CD4-positive, alpha-beta T cell treated with Interleukin-17A for 1 hour (primary cell): ENCODE results near the gene CDKN2AIPNL.
A peak's percentile ranks its signal among the peaks of the same experiment; 100 is the strongest.
"Not testable (repeated sequence)": the region's sequence is repeated elsewhere in the genome, so short reads cannot be mapped to it uniquely, and the experiment has no call there.

Experiments used
- DNase-seq: peaks from one replicate; pipeline ENCODE4 v3.0.0-alpha.2; 2020

CDKN2AIPNL gene

GRCh38 chr5:134437847-134438581 lies 26.3 kb upstream of the CDKN2AIPNL start:
- DNase-seq, result no peak

DNA sequence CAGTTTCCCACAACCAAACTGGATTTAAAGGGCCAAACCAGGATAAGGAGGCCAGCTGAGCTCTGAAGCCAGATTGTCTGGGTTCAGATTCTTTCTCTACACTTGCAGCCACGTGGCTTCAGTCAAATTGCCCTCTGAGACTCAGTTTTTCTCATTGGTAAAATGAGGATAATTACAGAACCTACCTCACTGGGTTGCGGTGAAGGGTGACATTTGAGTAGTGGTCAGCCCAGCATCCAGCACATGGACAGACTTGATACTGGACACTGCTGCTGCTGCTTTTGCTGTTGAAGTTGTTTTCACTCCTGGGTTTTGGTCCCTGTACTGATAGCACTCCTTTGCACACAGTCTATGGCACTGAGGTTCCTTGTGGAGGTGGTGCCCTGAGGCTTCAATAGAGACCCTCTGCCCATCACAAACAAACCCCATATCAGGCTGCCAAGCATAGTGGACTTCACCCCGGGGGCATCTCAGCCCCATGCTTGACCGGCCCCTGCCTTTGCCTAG lies 25.7 kb upstream of the CDKN2AIPNL start:
- DNase-seq, result no peak

DNA sequence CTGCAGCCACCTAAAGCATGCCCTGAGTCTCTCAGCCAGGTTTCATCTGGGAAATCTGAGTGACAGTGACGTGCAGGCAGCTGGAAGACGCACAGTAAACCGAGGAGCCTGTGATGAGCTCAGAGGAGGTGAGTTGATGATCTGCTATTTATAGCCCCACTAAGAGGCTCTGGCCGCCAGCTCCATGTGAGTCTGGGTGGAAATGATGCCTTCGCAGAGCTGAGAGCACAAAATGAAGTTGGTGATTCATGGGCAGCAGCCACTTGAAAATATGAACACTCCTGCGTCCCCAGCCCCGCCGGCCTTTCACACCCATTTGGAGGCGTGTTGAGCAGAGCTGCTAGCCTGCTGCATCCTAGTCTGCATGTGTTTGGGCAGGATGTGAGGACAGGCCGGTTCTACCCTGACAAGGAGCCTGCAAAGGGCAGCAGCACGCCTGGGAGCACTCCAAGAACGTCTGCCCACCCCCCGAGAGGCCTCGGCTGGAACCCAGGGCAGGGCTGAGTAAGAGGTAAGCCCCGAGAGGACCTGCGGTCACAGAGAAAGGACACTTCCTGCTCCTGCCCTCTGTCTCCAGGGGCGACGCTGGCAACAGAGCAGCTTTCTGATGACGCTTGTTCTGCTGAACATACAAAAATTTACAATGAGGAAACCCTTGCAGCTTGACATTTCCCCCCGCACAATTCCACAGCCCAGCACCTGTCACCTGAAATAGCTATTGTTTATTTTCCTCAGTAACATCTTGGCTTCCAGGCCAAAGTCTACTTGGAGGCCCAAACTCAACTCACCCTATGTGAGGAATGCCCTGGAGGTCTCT lies 25.1 kb upstream of the CDKN2AIPNL start:
- peak; percentile 73 for DNase-seq

DNA sequence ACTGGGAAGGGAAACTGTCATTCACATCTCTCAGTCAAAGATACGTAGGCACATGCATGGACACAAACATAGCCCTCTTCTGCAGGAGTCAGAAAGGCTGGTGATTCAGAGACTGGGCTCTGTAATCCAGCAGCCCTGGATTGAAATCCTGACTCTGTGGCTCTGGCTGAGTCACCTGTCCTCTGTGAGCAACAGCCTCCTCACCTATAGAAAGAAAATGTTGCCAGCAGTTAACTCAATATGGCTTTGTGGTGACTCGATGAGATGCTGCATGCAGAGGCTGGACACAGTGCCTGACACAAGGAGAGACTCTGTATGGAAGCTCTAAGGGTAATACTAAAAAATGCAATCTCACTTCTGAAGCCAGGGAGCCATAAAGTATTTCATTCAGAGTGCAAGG lies 23.9 kb upstream of the CDKN2AIPNL start:
- no peak for DNase-seq

- no peak for DNase-seq
These were observed 21.1 kb upstream of the CDKN2AIPNL start for GRCh38 chr5:134432677-134433359.

DNA sequence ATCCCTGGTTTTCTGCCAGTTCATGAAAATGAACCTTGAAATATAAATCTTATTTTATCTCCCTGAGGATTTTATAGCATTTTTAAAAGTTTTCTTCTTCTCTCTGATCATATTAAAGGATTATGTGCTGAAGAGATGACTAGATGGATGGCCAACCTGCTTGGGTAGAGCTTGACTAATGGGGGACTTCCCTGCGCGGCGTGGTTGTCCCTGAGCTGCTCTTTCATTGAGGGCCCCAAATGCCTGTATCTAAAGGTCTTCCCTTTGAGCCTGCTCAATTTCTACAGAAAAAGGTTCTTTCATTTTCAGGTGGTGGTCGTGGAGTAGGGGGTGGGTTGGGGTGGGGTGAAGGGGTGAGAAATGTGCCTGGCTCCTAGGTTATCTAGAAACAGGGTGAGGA lies 20.5 kb upstream of the CDKN2AIPNL start:
- no peak for DNase-seq

DNA sequence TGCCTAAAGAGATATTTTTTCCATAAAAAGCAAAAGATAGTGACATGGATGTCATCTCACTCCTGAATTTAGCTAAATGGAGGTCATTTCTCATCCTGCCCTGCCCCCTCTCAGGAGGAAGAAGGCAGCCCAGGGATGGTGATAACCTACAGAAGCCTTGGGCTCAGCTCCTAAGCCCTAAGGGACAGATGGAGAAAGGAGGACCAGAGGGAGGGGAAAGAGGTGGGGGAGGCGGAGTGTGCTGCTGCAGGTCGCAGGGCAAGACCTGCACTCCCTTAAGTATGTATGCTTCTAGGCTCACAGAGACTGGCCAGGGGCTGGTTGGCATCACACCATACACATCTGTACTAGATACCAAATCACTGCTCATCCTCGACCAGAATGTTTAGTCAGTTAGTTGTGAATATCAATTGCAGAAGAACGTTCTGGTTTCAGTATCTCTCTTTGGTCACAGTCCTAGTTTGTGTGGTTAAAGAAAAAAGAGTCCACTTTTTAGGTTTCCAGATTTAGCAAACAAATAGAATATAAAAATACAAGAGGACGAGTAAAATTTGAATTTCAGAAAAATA lies 18.4 kb upstream of the CDKN2AIPNL start:
- no peak for DNase-seq

- no peak for DNase-seq
These were observed 15.9 kb upstream of the CDKN2AIPNL start for GRCh38 chr5:134427540-134428041.

DNA sequence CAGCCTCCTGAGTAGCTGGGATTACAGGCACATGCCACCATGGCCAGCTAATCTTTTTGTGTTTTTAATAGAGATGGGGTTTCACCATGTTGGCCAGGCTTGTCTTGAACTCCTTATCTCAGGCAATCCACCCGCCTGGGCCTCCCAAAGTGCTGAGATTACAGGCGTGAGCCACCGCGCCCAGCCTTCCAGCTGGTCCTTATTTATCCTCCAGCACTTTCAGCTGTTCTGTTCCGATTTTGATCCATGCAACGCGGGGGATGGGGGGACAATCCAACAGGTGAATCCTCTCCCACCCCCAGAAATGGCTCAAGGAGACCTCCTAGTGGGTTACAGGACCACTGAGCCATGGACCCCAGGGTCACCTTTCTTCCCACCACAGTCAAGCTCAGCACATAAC lies 14.7 kb upstream of the CDKN2AIPNL start:
- no peak for DNase-seq

GRCh38 chr5:134423376-134423775 lies 11.7 kb upstream of the CDKN2AIPNL start:
- no peak for DNase-seq

DNA sequence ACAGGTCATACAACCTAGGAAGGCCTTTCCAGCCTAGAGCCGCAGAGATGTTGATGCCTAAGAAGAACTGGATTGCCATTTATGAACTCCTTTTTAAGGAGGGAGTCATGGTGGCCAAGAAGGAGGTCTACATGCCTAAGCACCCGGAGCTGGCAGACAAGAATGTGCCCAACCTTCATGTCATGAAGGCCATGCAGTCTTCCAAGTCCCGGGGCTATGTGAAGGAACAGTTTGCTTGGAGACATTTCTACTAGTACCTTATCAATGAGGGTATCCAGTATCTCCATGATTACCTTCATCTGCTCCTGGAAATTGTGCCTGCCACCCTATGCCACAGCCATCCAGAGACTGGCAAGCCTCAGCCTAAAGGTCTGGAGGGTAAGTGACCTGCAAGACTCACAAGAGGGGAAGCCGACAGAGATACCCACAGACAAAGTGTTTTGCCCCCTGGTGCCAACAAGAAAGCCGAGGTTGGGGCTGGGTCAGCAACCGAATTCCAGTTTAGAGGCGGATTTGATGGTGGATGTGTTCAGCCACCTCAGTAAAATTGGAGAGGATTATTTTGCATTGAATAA lies 11.2 kb upstream of the CDKN2AIPNL start:
- DNase-seq, result no peak

DNA sequence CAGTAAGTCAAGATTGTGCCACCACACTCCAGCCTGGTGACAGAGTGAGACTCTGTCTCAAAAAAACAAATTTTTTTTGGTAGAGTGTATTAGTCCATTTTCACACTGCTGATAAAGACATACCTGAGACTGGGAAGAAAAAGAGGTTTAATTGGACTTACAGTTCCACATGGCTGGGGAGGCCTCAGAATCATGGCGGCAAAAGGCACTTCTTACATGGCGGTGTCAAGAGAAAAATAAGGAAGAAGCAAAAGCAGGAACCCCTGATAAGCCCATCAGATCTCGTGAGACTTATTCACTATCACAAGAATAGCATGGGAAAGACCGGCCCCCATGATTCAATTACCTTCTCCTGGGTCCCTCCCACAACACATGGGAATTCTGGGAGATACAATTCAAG lies 9.4 kb upstream of the CDKN2AIPNL start:
- not testable (repeated sequence) for DNase-seq

GRCh38 chr5:134420343-134420742 lies 8.7 kb upstream of the CDKN2AIPNL start:
- DNase-seq, result no peak

- no peak for DNase-seq
These were observed 7.3 kb upstream of the CDKN2AIPNL start for GRCh38 chr5:134418958-134419357.

DNA sequence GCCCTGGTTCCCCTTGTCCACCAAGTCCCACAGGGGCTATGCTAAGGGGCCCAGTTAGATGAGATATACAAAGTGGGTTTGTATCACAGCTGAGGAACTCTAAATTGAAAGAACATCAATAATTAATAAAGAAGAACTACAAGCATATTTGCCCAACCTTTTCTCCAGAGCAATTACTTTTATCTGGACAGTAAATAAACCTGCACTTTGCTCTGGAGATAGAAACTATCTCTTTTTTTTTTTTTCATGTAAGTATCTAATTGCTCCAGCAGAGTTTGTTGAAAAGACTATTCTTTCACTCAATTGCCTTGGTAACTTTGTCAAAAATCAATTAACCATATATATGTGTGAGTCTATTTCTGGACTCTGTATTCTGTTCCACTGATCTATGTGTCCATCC lies 6.0 kb upstream of the CDKN2AIPNL start:
- DNase-seq, result no peak

GRCh38 chr5:134413046-134413445 lies 1.4 kb upstream of the CDKN2AIPNL start:
- no peak for DNase-seq

- no peak for DNase-seq
These were observed 494 bp downstream of the CDKN2AIPNL start for GRCh38 chr5:134411228-134411545.

GRCh38 chr5:134410822-134411221 lies 859 bp downstream of the CDKN2AIPNL start:
- no peak for DNase-seq

DNA sequence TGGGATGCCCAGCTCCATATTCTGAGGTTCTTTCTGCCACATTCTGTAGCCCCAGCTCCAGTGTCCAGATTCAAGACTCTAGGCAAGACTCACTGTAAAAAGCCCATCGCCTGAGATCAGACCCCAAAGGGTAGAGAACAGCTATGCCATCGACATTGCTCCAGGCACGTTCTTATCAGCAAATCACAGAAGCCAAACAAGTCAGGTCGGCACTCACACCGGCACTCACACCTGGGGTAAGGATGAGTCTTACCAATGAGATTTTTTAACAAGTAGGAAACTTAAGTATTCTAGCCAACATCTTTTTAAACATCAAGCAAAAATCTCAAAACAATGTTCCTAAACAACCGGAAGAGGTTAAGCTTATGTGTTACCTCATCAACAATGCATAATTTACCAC lies 2.4 kb downstream of the CDKN2AIPNL start:
- DNase-seq, result no peak

- DNase-seq, result no peak
These were observed 5.3 kb downstream of the CDKN2AIPNL start for GRCh38 chr5:134406390-134406789.

DNA sequence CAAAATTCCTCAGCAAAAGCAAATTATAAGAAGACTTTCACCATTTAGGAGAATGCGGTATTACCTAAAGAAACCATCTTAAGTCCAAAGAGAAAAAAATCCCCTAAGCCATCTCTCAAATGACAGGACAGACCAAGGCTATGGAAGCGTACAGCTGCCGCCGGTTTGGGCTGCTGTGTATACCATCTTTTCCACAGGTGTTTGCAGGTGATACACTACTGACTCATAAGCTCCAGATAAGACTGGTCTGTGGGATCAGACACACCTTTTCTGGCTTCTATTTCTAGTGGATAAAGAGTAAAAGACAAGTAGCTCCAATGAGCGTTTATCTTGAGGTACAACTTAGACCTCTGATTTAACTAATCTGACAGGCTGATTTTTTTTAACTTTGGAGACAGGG lies 7.7 kb downstream of the CDKN2AIPNL start:
- DNase-seq, result no peak

GRCh38 chr5:134398609-134399155 lies 13.0 kb downstream of the CDKN2AIPNL start:
- DNase-seq, result no peak
